ENCODE data around the gene TOP2A.
"Not testable (repeated sequence)": the region's sequence is repeated elsewhere in the genome, so short reads cannot be mapped to it uniquely, and the experiment has no call there.

TOP2A gene

DNA sequence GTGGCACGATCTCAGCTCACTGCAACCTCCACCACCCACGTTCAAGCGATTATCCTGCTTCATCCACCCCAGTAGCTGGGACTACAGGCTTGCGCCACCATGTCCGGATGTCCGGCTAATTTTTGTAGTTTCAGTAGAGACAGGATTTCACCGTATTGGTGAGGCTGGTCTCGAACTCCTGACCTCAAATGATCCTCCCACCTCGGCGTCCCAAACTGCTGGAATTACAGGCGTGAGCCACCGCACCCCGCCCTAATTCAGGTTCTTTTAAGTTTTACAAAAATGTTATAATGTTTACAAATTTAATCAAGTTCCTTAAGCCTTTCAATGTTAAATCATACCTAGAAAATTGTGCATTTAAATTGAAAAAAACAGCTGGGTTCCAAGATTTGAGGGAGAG, 39.9 kb downstream of the TOP2A start:
- H3K9ac ChIP-seq (ENCODE audit: low read length), result no peak overlapping the region
- no peak overlapping the region for H3K4ac ChIP-seq (ENCODE audit: low read depth, low read length)
- no peaks in the 10 kb centered on the region for H3K36me3 ChIP-seq (ENCODE audit: control insufficient read depth in 1 of 2, insufficient read depth in 2 of 2, low read length in 2 of 2)
- H2AK5ac ChIP-seq (ENCODE audit: low read length), result no peak overlapping the region
- no peak for DNase-seq
- H3K27ac ChIP-seq (ENCODE audit: low read depth, low read length), result no peak overlapping the region
- H2BK5ac ChIP-seq (ENCODE audit: low read depth, low read length, poor library complexity), result no peak overlapping the region
- H3K4me3 ChIP-seq (ENCODE audit: low read depth, low read length), result no peak overlapping the region
- no peaks in the 10 kb centered on the region for H3K27me3 ChIP-seq (ENCODE audit: insufficient read depth, low read length)
- no peak overlapping the region for H4K91ac ChIP-seq (ENCODE audit: low read depth, low read length)
- H3K9me3 ChIP-seq (ENCODE audit: insufficient read depth, low read depth, low read length), result peaks cover 2% of the 10 kb centered on the region
- no peak overlapping the region for H4K8ac ChIP-seq (ENCODE audit: low read depth, low read length)
- H2BK120ac ChIP-seq (ENCODE audit: insufficient read depth, low read length, poor library complexity), result no peak overlapping the region
- H3K79me1 ChIP-seq (ENCODE audit: low read length), result no peaks in the 10 kb centered on the region
- H2BK12ac ChIP-seq (ENCODE audit: low read length), result no peak overlapping the region
- H3K4me1 ChIP-seq (ENCODE audit: control insufficient read depth in 1 of 2, insufficient read depth in 2 of 2, low read length in 2 of 2), result no peaks in the 10 kb centered on the region
- WGBS (ENCODE audit: extremely low coverage, insufficient coverage, insufficient read length), result no CpG with 5 or more reads among the region's 13 CpGs
- H3K79me2 ChIP-seq (ENCODE audit: control insufficient read depth, insufficient read depth, low read length, poor library complexity), result no peaks in the 10 kb centered on the region
- no peak overlapping the region for H4K12ac ChIP-seq (ENCODE audit: low read depth, low read length)
- no peak overlapping the region for H3K4me2 ChIP-seq (ENCODE audit: low read length)
- no peak overlapping the region for H3K14ac ChIP-seq (ENCODE audit: low read length)
- no peak overlapping the region for H3K18ac ChIP-seq (ENCODE audit: low read length)
- H3K23ac ChIP-seq (ENCODE audit: low read length), result no peak overlapping the region
- H2AFZ ChIP-seq (ENCODE audit: insufficient read depth, low read length, poor library complexity), result no peak overlapping the region

DNA sequence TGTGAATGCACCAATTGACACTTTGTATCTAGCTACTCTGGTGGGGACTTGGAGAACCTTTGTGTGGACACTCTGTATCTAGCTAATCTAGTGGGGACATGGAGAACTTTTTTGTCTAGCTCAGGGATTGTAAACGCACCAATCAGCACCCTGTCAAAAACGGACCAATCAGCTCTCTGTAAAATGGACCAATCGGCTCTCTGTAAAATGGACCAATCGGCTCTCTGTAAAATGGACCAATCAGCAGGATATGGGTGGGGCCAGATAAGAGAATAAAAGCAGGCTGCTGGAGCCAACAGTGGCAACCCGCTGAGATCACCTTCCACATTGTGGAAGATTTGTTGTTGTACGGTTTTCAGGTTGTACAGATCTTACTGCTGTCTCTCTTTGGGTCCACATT, 41.2 kb downstream of the TOP2A start:
- not testable (repeated sequence) for H4K12ac ChIP-seq (ENCODE audit: low read depth, low read length); H2BK12ac ChIP-seq (ENCODE audit: low read length); H3K4ac ChIP-seq (ENCODE audit: low read depth, low read length); H3K27ac ChIP-seq (ENCODE audit: low read depth, low read length); H4K91ac ChIP-seq (ENCODE audit: low read depth, low read length); H3K23ac ChIP-seq (ENCODE audit: low read length); H3K4me1 ChIP-seq (ENCODE audit: control insufficient read depth in 1 of 2, insufficient read depth in 2 of 2, low read length in 2 of 2); H3K4me2 ChIP-seq (ENCODE audit: low read length); H3K79me1 ChIP-seq (ENCODE audit: low read length); H2BK5ac ChIP-seq (ENCODE audit: low read depth, low read length, poor library complexity); H3K27me3 ChIP-seq (ENCODE audit: insufficient read depth, low read length); H3K4me3 ChIP-seq (ENCODE audit: low read depth, low read length); H3K14ac ChIP-seq (ENCODE audit: low read length); H2AFZ ChIP-seq (ENCODE audit: insufficient read depth, low read length, poor library complexity); H3K9ac ChIP-seq (ENCODE audit: low read length); H2AK5ac ChIP-seq (ENCODE audit: low read length); H3K36me3 ChIP-seq (ENCODE audit: control insufficient read depth in 1 of 2, insufficient read depth in 2 of 2, low read length in 2 of 2); H2BK120ac ChIP-seq (ENCODE audit: insufficient read depth, low read length, poor library complexity); DNase-seq; H3K79me2 ChIP-seq (ENCODE audit: control insufficient read depth, insufficient read depth, low read length, poor library complexity); H3K18ac ChIP-seq (ENCODE audit: low read length); H4K8ac ChIP-seq (ENCODE audit: low read depth, low read length); H3K9me3 ChIP-seq (ENCODE audit: insufficient read depth, low read depth, low read length)
- WGBS (ENCODE audit: extremely low coverage, insufficient coverage, insufficient read length), result no CpG with 5 or more reads among the region's 6 CpGs

DNA sequence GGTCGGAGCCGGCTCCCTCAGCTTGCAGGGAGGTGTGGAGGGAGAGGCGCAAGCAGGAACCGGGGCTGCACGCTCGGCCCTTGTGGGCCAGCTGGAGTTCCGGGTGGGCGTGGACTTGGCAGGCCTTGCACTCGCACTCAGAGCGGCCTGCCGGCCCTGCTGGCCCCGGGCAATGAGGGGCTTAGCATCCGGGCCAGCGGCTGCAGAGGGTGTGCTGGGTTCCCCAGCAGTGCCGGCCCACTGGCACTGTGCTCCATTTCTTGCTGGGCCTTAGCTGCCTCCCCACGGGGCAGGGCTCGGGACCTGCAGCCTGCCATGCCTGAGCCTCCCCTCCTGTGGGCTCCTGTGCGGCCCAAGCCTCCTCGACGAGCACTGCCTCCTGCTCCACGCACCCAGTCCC, 41.9 kb downstream of the TOP2A start:
- not testable (repeated sequence) for H3K79me1 ChIP-seq (ENCODE audit: low read length); H3K36me3 ChIP-seq (ENCODE audit: control insufficient read depth in 1 of 2, insufficient read depth in 2 of 2, low read length in 2 of 2); H3K18ac ChIP-seq (ENCODE audit: low read length); H3K4me1 ChIP-seq (ENCODE audit: control insufficient read depth in 1 of 2, insufficient read depth in 2 of 2, low read length in 2 of 2); H3K9ac ChIP-seq (ENCODE audit: low read length); H2BK5ac ChIP-seq (ENCODE audit: low read depth, low read length, poor library complexity); H3K4ac ChIP-seq (ENCODE audit: low read depth, low read length); H4K8ac ChIP-seq (ENCODE audit: low read depth, low read length); H2BK120ac ChIP-seq (ENCODE audit: insufficient read depth, low read length, poor library complexity); H4K91ac ChIP-seq (ENCODE audit: low read depth, low read length); H3K4me2 ChIP-seq (ENCODE audit: low read length); H3K27me3 ChIP-seq (ENCODE audit: insufficient read depth, low read length); H3K79me2 ChIP-seq (ENCODE audit: control insufficient read depth, insufficient read depth, low read length, poor library complexity); H4K12ac ChIP-seq (ENCODE audit: low read depth, low read length); H3K4me3 ChIP-seq (ENCODE audit: low read depth, low read length); DNase-seq; H3K14ac ChIP-seq (ENCODE audit: low read length); H3K23ac ChIP-seq (ENCODE audit: low read length); H2AK5ac ChIP-seq (ENCODE audit: low read length); H2AFZ ChIP-seq (ENCODE audit: insufficient read depth, low read length, poor library complexity); H3K9me3 ChIP-seq (ENCODE audit: insufficient read depth, low read depth, low read length); H3K27ac ChIP-seq (ENCODE audit: low read depth, low read length); H2BK12ac ChIP-seq (ENCODE audit: low read length)
- no CpG with 5 or more reads among the region's 21 CpGs for WGBS (ENCODE audit: extremely low coverage, insufficient coverage, insufficient read length)

DNA sequence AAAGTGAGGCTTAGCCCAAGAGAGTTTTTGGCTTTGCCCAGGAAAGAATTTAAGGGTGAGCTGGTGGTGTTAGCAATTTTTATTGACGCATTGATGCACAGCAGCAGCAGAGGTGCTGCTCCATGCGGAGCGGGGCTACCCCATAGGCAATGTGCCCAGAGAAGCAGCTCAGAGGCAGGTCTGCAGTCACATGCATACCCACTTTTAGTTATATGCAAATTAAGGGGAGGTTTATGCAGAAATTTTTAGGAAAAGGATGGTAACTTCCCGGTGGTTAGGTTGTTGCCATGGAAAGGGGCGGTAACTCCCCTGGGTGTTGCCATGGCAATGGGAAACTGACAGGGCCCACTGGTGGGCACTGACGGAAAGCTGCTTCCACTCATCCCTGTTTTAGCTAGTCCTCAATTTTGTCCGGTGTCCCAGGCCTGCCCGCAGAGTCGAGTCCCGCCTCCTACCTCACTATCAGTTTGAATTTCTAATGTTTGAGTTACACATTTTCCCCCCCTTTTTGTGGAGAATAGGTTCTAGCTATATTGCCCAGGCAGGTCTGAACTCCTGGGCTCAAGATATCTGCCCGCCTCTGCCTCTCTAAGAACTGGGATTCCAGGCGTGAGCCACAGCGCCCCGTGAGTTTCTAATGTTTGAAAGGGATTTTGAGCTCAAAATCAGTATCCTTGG, 42.7 kb downstream of the TOP2A start:
- Histone ChIP-seq H3K9me3 (ENCODE audit: insufficient read depth, low read depth, low read length) (peaks cover 8% of the 10 kb centered on the region), H4K91ac (ENCODE audit: low read depth, low read length) (no peak overlapping the region), H3K79me2 (ENCODE audit: control insufficient read depth, insufficient read depth, low read length, poor library complexity) (no peaks in the 10 kb centered on the region), H3K23ac (ENCODE audit: low read length) (no peak overlapping the region), H3K4me3 (ENCODE audit: low read depth, low read length) (no peak overlapping the region), H3K18ac (ENCODE audit: low read length) (no peak overlapping the region), H4K8ac (ENCODE audit: low read depth, low read length) (no peak overlapping the region), H2AFZ (ENCODE audit: insufficient read depth, low read length, poor library complexity) (no peak overlapping the region), H2AK5ac (ENCODE audit: low read length) (no peak overlapping the region), H3K4me2 (ENCODE audit: low read length) (no peak overlapping the region), H3K14ac (ENCODE audit: low read length) (no peak overlapping the region), H2BK5ac (ENCODE audit: low read depth, low read length, poor library complexity) (no peak overlapping the region), H3K4ac (ENCODE audit: low read depth, low read length) (no peak overlapping the region), H3K4me1 (ENCODE audit: control insufficient read depth in 1 of 2, insufficient read depth in 2 of 2, low read length in 2 of 2) (peaks cover 3 to 4% of the 10 kb centered on the region in 2 experiments), H2BK12ac (ENCODE audit: low read length) (no peak overlapping the region), H3K27me3 (ENCODE audit: insufficient read depth, low read length) (no peaks in the 10 kb centered on the region), H2BK120ac (ENCODE audit: insufficient read depth, low read length, poor library complexity) (no peak overlapping the region), H3K27ac (ENCODE audit: low read depth, low read length) (no peak overlapping the region), H3K79me1 (ENCODE audit: low read length) (peaks cover 7% of the 10 kb centered on the region), H4K12ac (ENCODE audit: low read depth, low read length) (no peak overlapping the region), H3K36me3 (ENCODE audit: control insufficient read depth in 1 of 2, insufficient read depth in 2 of 2, low read length in 2 of 2) (no peaks in the 10 kb centered on the region), H3K9ac (ENCODE audit: low read length) (no peak overlapping the region)
- WGBS (ENCODE audit: extremely low coverage, insufficient coverage, insufficient read length), result no CpG with 5 or more reads among the region's 14 CpGs
- no peak for DNase-seq
